ENCODE measurements around the gene CEP112.

Gene CEP112

DNA sequence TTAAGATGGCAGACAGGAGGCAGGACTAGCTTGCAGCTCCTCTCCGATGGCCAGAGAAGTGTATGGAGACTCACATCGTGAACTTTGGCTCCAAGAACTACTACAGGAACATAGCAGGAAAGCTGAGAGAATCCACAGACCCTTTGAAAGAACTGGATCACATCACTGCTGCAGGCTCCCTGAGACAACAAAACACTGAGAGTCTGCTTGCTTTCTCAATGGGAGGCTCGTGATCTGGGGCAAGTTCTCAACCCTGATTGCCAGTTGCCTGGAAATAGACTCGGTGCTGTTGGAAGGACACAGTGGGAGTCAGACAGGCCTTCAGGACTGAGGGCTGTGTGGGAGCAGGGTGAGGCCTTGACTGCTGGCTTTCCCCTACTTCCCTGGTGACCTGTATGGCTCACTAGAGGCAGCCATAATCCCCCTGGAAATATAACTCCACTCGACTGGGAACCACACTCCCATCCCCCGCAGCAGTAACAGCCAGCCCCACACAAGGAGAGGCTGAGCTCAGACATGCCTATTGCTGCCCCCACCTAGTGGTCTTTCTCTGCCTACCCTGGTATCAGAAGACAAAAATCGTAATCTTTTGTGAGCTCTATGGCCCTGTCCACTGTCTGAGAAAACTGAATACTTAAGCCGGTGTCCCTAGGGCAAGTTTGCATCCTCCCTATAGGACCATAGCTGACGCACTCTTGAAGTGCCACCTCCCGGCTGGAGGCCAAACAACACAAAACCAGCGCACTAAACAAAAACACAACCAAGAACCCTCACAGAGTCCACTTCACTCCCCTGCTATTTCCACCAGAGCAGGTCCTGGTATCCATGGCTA, 238.4 kb downstream of the CEP112 start:
- TF ChIP-seq, protein P1, sequence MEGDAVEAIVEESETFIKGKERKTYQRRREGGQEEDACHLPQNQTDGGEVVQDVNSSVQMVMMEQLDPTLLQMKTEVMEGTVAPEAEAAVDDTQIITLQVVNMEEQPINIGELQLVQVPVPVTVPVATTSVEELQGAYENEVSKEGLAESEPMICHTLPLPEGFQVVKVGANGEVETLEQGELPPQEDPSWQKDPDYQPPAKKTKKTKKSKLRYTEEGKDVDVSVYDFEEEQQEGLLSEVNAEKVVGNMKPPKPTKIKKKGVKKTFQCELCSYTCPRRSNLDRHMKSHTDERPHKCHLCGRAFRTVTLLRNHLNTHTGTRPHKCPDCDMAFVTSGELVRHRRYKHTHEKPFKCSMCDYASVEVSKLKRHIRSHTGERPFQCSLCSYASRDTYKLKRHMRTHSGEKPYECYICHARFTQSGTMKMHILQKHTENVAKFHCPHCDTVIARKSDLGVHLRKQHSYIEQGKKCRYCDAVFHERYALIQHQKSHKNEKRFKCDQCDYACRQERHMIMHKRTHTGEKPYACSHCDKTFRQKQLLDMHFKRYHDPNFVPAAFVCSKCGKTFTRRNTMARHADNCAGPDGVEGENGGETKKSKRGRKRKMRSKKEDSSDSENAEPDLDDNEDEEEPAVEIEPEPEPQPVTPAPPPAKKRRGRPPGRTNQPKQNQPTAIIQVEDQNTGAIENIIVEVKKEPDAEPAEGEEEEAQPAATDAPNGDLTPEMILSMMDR (IDR thresholded peaks at IDR 0.05; ENCODE audit: borderline replicate concordance, insufficient read depth, low read depth, low read length), result no peak

DNA sequence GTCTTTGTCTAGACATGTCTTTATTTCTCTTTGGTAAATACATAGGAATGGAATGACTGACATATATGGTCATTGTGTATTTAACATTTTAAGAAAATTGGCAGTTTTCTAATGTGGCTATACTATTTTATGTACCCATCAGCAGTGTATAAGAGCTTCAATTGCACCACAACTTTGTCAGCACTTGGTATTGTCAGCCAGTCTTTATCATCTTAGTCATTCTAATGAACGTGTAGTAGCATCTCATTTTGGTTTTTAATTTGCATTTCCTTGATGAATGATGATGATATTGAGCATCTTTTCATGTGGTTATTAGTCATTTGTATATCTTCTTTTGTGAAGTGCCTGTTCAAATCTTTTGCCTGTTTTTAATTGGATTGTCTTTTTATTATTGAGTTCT, 239.3 kb downstream of the CEP112 start:
- TF ChIP-seq, protein P1 (IDR thresholded peaks at IDR 0.05; ENCODE audit: borderline replicate concordance, insufficient read depth, low read depth, low read length), result no peak
- H3K4me3 ChIP-seq (ENCODE audit: low read depth, low read length), result no peak overlapping the region

More for the DNA sequence above, 238.4 kb downstream of the CEP112 start:
- H3K4me3 ChIP-seq (ENCODE audit: low read depth, low read length), result no peak overlapping the region

DNA sequence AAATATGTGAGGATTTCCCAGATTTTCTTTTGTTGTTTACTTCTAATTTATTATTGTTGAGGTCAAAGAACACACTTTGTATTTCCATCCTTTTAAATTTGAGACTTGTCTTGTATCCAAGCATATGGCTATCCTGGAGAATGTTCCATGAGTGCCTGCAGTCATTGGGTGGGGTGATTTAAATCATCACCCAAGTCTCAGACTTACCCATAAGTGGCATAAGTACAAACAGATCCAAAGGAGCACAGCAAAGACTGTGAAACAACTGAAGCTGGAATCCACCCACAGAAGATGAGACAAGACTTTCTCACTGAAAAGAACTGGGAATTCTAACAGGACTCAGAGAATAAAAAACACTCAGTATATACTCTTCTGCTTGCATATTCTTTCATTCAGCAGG, 239.9 kb downstream of the CEP112 start:
- H3K4me3 ChIP-seq (ENCODE audit: low read depth, low read length), result no peak overlapping the region
- TF ChIP-seq, protein P1 (IDR thresholded peaks at IDR 0.05; ENCODE audit: borderline replicate concordance, insufficient read depth, low read depth, low read length), result no peak

DNA sequence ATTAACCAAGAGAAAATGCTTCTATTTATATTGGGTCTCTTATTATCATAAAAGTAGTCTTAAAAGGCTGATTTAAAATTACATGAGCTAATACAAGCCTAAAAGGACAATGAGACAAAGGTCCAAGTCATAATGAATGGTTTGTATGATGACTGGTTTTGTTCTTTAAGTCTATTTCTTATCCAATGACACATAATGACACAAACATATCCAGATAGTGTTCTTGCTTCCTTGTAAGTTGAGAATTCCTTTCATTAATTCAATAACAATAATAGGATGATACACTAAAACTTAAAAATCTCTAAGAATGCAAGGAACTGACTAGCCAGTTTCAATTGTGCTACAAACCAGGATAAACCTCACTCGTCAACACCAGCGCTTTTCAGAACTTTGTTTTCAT, 244.1 kb downstream of the CEP112 start:
- no peak overlapping the region for H3K4me3 ChIP-seq (ENCODE audit: low read depth, low read length)
- TF ChIP-seq, protein P1 (IDR thresholded peaks at IDR 0.05; ENCODE audit: borderline replicate concordance, insufficient read depth, low read depth, low read length), result no peak

DNA sequence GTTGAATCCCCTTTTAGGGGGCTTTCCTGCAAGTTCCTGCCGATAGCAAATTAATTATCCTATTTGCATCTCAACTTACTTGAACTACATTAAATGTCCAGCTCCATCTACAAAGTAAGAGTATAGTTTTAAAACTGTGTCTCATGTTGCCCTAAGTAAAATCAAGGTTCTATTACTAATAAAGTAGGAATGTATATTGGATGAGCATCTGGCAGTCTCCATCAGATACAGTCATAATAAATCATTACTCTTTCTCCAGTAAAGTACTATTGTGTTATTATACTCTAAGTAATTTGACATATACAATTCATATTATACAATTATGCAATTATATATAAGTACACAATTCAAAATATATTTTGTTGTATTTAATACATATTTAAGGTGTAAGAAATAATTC, 249.3 kb downstream of the CEP112 start:
- H3K4me3 ChIP-seq (ENCODE audit: low read depth, low read length), result no peak overlapping the region
- TF ChIP-seq, protein P1 (IDR thresholded peaks at IDR 0.05; ENCODE audit: borderline replicate concordance, insufficient read depth, low read depth, low read length), result no peak

DNA sequence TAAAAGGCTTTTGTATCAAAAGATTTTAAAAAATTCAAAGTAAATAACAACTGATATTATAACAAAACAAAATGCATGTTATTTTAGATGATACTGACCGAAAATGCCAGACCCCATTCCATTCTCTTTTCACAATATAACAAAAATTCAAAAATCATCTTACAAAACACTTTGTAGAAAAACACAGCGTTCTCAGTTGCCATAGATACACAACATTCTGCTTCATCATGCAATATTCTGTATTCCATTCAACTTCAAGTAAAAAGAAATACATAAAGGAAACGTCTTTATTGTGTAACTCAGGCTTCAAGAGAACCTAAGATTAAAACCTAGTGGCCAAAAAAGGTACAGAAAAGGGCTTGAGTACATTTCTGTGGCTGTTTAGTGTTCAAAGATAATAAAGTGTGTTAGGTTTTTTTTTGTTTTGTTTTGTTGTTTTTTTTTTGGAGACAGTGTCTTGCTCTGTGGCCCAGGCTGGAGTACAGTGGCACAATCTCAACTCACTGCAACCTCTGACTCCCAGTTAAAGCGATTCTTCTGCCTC, 250.5 kb downstream of the CEP112 start:
- H3K4me3 ChIP-seq (ENCODE audit: low read depth, low read length), result no peak overlapping the region
- TF ChIP-seq, protein P1 (IDR thresholded peaks at IDR 0.05; ENCODE audit: borderline replicate concordance, insufficient read depth, low read depth, low read length), result no peak

DNA sequence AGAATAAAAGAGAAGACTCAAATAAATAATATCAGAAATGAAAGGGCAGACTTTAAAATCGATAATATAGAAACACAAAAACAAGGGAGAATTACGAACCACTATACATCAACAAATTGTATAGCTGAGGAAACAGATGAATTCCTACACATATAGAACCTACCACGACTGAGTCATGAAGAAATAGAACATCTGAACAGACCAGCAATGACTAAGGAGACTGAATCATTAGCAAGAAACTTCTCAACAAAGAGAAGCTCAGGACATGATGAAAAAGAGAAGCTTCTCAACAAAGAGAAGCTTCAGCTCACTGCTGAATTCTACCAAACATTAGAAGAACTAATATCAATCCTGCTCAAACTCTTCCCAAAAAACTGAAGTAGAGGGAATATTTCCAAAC, 255.9 kb downstream of the CEP112 start:
- TF ChIP-seq, protein P1 (IDR thresholded peaks at IDR 0.05; ENCODE audit: borderline replicate concordance, insufficient read depth, low read depth, low read length), result no peak
- H3K4me3 ChIP-seq (ENCODE audit: low read depth, low read length), result no peak overlapping the region
